HepG2 (cell line): ENCODE results near the gene YPEL3. TPM values are rescaled to one million over a fixed set of nuclear protein-coding genes. Genes with fewer than 3 reads are reported as not detected.
A peak's percentile ranks its signal among the peaks of the same experiment; 100 is the strongest.

Source experiments
- EEA1 ChIP-seq: sonication (generic); formaldehyde crosslinking; IDR thresholded peaks from 2 replicates; pipeline ENCODE4 v1.5.1; 2020; ENCODE audit warnings: mild to moderate bottlenecking, missing genetic modification reagents, borderline replicate concordance
- GLI4 ChIP-seq: sonication (generic); formaldehyde crosslinking; IDR thresholded peaks from 2 replicates; pipeline ENCODE4 v1.5.1; 2020; ENCODE audit warnings: missing genetic modification reagents, mild to moderate bottlenecking, moderate library complexity, borderline replicate concordance
- HCFC1 ChIP-seq: fragments of 150-350 bp; IDR thresholded peaks from 2 replicates; pipeline ENCODE4 v1.6.1; 2014; ENCODE audit warnings: low read depth, low read length
- KAT8 ChIP-seq: IDR thresholded peaks from 2 replicates; pipeline ENCODE4 v1.6.1; 2016; ENCODE audit warnings: missing genetic modification reagents, missing compliant biosample characterization
- NCOA2 ChIP-seq: sonication (generic); formaldehyde crosslinking; IDR thresholded peaks from 2 replicates; pipeline ENCODE4 v1.8.0; 2022; ENCODE audit warnings: inconsistent platforms
- NFYB ChIP-seq: sonication (generic); formaldehyde crosslinking; IDR thresholded peaks from 2 replicates; pipeline ENCODE4 v1.4.0; 2020; ENCODE audit warnings: missing genetic modification reagents
- PCBP1 ChIP-seq: fragments of 200-400 bp; formaldehyde crosslinking; IDR thresholded peaks from 2 replicates; pipeline ENCODE4 v1.6.1; 2017; ENCODE audit warnings: mild to moderate bottlenecking, low read depth, low read length, borderline replicate concordance
- SP4 ChIP-seq: sonication (generic); formaldehyde crosslinking; IDR thresholded peaks from 2 replicates; pipeline ENCODE4 v1.8.1; 2023; ENCODE audit warnings: mild to moderate bottlenecking, missing genetic modification reagents
- WIZ ChIP-seq: sonication (generic); formaldehyde crosslinking; IDR thresholded peaks from 2 replicates; pipeline ENCODE4 v1.5.1; 2020; ENCODE audit warnings: mild to moderate bottlenecking, missing genetic modification reagents
- ZNF629 ChIP-seq: sonication (generic); formaldehyde crosslinking; conservative IDR thresholded peaks from 2 replicates; pipeline ENCODE4 v1.5.0; 2020; ENCODE audit warnings: missing genetic modification reagents
- ZNF768 ChIP-seq: sonication (generic); formaldehyde crosslinking; IDR thresholded peaks from 2 replicates; pipeline ENCODE4 v1.4.0; 2020; ENCODE audit warnings: missing genetic modification reagents
- polyA plus RNA-seq, 8 experiments: library from polyadenylated mRNA; depleted of rRNA in 3 of 8; stranded (reverse) in 7 of 8; unstranded in 1 of 8; fragments of >200 nt; fragmentation: Illumina TruSeq in 4 of 8; extraction: Trizol in 4 of 8; gene quantifications; 2 replicates each; pipeline versions ENCODE4 v1.2.1 to v1.2.3, GENCODE V29; 2011 to 2016; ENCODE audit warnings: low read depth in 4 of 8, missing spikeins in 1 of 8, mixed read lengths in 1 of 8; ENCODE audit not compliant: insufficient read depth in 1 of 8
- total RNA-seq, 5 experiments: library from RNA; depleted of rRNA; stranded (reverse); fragments of >200 nt; fragmentation: Illumina TruSeq; extraction: Trizol; gene quantifications; 2 replicates each; pipeline ENCODE4 v1.2.3, GENCODE V29; 2016; ENCODE audit warnings: low read depth in 1 of 5
- TF ChIP-seq, protein P1 (sequence below): IDR thresholded peaks from 2 replicates; pipeline ENCODE4 v1.6.1; 2016; ENCODE audit warnings: missing biosample characterization, missing genetic modification reagents, low read depth
- TF ChIP-seq, protein P2 (sequence below): sonication (generic); formaldehyde crosslinking; IDR thresholded peaks from 2 replicates; pipeline ENCODE4 v1.4.0; 2020; ENCODE audit warnings: mild to moderate bottlenecking, missing genetic modification reagents, borderline replicate concordance
- TF ChIP-seq, protein P3 (sequence below): sonication (generic); formaldehyde crosslinking; IDR thresholded peaks from 2 replicates; pipeline ENCODE4 v1.5.0; 2020; ENCODE audit warnings: mild to moderate bottlenecking, missing genetic modification reagents, borderline replicate concordance

YPEL3 gene
- total and polyA plus RNA-seq, 2 of the 13 experiments (the other 11 are each of a cell fraction or from before 2014, with no cell fraction given): 5.4 to 47.0 TPM

DNA sequence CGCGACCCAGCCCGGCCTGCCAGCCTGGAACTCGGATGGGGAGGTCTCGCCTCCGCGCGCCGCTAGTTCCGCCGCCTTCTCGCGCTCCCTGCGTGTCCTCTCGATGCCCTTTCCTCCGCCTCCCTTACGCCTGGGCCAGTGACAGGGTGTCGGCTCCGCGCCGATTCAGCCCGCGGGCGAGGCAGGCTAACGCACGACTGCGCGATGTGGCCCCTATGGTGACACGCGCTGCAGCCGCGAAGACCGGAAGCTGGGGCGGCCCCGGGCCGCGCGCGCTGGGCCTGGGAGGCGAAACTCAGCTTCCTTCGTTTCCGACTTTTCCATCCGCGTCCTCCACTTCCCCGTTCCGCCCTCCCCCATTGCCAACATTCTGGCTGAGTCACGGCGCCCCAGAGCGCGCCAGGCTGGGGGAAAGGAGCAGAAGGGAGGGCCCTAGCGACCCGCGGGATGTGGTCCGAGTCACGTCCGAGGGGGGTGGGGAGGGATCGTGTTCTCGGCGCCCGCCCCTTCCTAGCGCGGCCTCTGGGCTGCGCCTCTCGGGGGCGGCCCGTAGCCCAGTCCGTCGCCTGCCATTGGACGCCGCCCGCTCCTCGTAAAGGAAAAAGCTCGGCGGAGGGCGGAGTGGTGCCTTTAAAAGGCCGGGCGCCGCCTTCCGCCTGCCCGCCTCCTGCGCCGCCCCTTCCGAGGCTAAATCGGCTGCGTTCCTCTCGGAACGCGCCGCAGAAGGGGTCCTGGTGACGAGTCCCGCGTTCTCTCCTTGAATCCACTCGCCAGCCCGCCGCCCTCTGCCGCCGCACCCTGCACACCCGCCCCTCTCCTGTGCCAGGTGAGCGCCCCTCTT lies 30.7 kb downstream of the YPEL3 start, which contains the start of gene ALDOA (continued):
- TF ChIP-seq, protein P1, sequence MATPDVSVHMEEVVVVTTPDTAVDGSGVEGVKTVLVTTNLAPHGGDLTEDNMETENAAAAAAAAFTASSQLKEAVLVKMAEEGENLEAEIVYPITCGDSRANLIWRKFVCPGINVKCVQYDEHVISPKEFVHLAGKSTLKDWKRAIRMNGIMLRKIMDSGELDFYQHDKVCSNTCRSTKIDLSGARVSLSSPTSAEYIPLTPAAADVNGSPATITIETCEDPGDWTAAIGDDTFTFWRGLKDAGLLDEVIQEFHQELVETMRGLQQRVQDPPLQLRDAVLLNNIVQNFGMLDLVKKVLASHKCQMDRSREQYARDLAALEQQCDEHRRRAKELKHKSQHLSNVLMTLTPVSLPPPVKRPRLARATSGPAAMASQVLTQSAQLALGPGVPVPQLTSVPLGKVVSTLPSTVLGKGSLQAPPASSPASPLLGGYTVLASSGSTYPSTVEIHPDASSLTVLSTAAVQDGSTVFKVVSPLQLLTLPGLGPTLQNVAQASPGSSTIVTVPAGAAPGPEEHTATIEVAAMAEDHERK (CRISPR knock-in tag): peak; percentile 68
- TF ChIP-seq WIZ (CRISPR knock-in tag) (peak; percentile 68), NCOA2 (CRISPR knock-in tag) (peak; percentile 64; the same call in 1 of the 2 replicates), ZNF629 (CRISPR knock-in tag) (peak; percentile 57), EEA1 (CRISPR knock-in tag) (peak; percentile 99), GLI4 (CRISPR knock-in tag) (peak; percentile 44), HCFC1 (0 out of 2 replicates have a peak, but pooled peaks have one; percentile 39), PCBP1 (no peak), SP4 (CRISPR knock-in tag) (peak; percentile 98), NFYB (CRISPR knock-in tag) (peak; percentile 89), ZNF768 (CRISPR knock-in tag) (peak; percentile 83; the same call in 1 of the 2 replicates), KAT8 (CRISPR knock-in tag) (peak; percentile 92)
- TF ChIP-seq, protein P2, sequence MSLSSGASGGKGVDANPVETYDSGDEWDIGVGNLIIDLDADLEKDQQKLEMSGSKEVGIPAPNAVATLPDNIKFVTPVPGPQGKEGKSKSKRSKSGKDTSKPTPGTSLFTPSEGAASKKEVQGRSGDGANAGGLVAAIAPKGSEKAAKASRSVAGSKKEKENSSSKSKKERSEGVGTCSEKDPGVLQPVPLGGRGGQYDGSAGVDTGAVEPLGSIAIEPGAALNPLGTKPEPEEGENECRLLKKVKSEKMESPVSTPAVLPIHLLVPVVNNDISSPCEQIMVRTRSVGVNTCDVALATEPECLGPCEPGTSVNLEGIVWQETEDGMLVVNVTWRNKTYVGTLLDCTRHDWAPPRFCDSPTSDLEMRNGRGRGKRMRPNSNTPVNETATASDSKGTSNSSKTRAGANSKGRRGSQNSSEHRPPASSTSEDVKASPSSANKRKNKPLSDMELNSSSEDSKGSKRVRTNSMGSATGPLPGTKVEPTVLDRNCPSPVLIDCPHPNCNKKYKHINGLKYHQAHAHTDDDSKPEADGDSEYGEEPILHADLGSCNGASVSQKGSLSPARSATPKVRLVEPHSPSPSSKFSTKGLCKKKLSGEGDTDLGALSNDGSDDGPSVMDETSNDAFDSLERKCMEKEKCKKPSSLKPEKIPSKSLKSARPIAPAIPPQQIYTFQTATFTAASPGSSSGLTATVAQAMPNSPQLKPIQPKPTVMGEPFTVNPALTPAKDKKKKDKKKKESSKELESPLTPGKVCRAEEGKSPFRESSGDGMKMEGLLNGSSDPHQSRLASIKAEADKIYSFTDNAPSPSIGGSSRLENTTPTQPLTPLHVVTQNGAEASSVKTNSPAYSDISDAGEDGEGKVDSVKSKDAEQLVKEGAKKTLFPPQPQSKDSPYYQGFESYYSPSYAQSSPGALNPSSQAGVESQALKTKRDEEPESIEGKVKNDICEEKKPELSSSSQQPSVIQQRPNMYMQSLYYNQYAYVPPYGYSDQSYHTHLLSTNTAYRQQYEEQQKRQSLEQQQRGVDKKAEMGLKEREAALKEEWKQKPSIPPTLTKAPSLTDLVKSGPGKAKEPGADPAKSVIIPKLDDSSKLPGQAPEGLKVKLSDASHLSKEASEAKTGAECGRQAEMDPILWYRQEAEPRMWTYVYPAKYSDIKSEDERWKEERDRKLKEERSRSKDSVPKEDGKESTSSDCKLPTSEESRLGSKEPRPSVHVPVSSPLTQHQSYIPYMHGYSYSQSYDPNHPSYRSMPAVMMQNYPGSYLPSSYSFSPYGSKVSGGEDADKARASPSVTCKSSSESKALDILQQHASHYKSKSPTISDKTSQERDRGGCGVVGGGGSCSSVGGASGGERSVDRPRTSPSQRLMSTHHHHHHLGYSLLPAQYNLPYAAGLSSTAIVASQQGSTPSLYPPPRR: peak; percentile 76
- TF ChIP-seq, protein P3, sequence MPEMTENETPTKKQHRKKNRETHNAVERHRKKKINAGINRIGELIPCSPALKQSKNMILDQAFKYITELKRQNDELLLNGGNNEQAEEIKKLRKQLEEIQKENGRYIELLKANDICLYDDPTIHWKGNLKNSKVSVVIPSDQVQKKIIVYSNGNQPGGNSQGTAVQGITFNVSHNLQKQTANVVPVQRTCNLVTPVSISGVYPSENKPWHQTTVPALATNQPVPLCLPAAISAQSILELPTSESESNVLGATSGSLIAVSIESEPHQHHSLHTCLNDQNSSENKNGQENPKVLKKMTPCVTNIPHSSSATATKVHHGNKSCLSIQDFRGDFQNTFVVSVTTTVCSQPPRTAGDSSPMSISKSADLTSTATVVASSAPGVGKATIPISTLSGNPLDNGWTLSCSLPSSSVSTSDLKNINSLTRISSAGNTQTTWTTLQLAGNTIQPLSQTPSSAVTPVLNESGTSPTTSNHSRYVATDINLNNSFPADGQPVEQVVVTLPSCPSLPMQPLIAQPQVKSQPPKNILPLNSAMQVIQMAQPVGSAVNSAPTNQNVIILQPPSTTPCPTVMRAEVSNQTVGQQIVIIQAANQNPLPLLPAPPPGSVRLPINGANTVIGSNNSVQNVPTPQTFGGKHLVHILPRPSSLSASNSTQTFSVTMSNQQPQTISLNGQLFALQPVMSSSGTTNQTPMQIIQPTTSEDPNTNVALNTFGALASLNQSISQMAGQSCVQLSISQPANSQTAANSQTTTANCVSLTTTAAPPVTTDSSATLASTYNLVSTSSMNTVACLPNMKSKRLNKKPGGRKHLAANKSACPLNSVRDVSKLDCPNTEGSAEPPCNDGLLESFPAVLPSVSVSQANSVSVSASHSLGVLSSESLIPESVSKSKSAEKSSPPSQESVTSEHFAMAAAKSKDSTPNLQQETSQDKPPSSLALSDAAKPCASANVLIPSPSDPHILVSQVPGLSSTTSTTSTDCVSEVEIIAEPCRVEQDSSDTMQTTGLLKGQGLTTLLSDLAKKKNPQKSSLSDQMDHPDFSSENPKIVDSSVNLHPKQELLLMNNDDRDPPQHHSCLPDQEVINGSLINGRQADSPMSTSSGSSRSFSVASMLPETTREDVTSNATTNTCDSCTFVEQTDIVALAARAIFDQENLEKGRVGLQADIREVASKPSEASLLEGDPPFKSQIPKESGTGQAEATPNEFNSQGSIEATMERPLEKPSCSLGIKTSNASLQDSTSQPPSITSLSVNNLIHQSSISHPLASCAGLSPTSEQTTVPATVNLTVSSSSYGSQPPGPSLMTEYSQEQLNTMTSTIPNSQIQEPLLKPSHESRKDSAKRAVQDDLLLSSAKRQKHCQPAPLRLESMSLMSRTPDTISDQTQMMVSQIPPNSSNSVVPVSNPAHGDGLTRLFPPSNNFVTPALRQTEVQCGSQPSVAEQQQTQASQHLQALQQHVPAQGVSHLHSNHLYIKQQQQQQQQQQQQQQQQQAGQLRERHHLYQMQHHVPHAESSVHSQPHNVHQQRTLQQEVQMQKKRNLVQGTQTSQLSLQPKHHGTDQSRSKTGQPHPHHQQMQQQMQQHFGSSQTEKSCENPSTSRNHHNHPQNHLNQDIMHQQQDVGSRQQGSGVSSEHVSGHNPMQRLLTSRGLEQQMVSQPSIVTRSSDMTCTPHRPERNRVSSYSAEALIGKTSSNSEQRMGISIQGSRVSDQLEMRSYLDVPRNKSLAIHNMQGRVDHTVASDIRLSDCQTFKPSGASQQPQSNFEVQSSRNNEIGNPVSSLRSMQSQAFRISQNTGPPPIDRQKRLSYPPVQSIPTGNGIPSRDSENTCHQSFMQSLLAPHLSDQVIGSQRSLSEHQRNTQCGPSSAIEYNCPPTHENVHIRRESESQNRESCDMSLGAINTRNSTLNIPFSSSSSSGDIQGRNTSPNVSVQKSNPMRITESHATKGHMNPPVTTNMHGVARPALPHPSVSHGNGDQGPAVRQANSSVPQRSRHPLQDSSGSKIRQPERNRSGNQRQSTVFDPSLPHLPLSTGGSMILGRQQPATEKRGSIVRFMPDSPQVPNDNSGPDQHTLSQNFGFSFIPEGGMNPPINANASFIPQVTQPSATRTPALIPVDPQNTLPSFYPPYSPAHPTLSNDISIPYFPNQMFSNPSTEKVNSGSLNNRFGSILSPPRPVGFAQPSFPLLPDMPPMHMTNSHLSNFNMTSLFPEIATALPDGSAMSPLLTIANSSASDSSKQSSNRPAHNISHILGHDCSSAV (CRISPR knock-in tag): peak; percentile 82; the same call in 1 of the 2 replicates
